Testis (tissue), 2 donors: ENCODE data around the gene CASTOR1.

ENCODE experiments used
- CTCF ChIP-seq, 3 experiments: fragments of 450-650 bp in 2 of 3; fragments of 200-600 bp in 1 of 3; sonication (generic) in 1 of 3; IDR thresholded peaks; one replicate each; pipeline ENCODE4 v1.5.1; 2016 to 2019; ENCODE audit warnings: antibody characterized with exemption in 3 of 3, mild to moderate bottlenecking in 2 of 3, moderate library complexity in 1 of 3
- POLR2A ChIP-seq: fragments of 450-650 bp; IDR thresholded peaks from one replicate; pipeline ENCODE4 v1.6.1; 2017; ENCODE audit warnings: antibody characterized with exemption, mild to moderate bottlenecking, moderate library complexity

DNA sequence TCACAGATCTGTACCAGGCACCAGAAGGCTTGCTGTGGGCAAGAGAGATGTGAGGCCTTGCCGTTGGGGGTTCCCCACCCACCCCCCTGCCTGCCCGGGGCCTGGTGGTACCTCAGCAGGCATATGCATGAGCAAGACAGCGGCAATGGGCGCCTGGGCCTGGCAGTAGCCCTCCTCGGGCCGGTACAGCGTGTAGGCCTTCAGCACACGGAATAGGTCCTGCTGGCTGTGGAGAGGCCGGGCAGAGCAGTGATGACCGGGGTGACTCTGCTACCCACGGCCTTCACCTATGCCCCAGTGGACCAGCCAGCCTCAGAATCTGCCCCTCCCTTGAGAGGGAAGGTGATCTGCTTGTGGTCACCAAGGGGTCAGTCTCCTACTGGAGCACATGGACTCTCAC is 5.5 kb upstream of the CASTOR1 start:
- TF ChIP-seq CTCF (IDR thresholded peaks at IDR 0.05) (no peak), POLR2A (no peak)
